Measurements from ENCODE around the gene WIPI1. TPM values are rescaled to one million over a fixed set of nuclear protein-coding genes. Genes with fewer than 3 reads are reported as not detected.

The WIPI1 gene
- total and polyA plus RNA-seq, 10 of the 15 experiments (the other 5 are each of a cell fraction or from before 2014, with no cell fraction given), result 6.5 to 44.5 (median 26.2) TPM

GRCh38 chr17:68398691-68399637 is 58.3 kb downstream of the WIPI1 start (continued):
- no peak for TF ChIP-seq USF2 (IDR thresholded peaks at IDR 0.05; ENCODE audit: borderline replicate concordance, low read depth, low read length)
- no peak for TF ChIP-seq IRF3 (IDR thresholded peaks at IDR 0.05)
- no peak for TF ChIP-seq MEF2B (IDR thresholded peaks at IDR 0.05; ENCODE audit: partially characterized antibody, poor library complexity, severe bottlenecking)
- TF ChIP-seq SIX5 (IDR thresholded peaks at IDR 0.05; ENCODE audit: low read depth, low read length, severe bottlenecking), result no peak
- no peak for TF ChIP-seq RCOR1 (conservative IDR thresholded peaks at IDR 0.05; ENCODE audit: low read depth, low read length)
- TF ChIP-seq TARDBP (IDR thresholded peaks at IDR 0.05; ENCODE audit: borderline replicate concordance), result no peak
- peak; percentile 34; the same call in 1 of the 2 replicates for TF ChIP-seq POLR2A (IDR thresholded peaks at IDR 0.05; ENCODE audit: low read depth, low read length)
- TF ChIP-seq MTA3 (IDR thresholded peaks at IDR 0.05; ENCODE audit: borderline replicate concordance, low read length), result no peak
- no peak for TF ChIP-seq HCFC1 (IDR thresholded peaks at IDR 0.05; ENCODE audit: low read length)
- no peak for TF ChIP-seq STAT3 (IDR thresholded peaks at IDR 0.05; ENCODE audit: low read depth, low read length)

GRCh38 chr17:68397108-68397536 is 60.2 kb downstream of the WIPI1 start:
- SMC1A ChIA-PET (ENCODE audit: uncharacterized antibody, unreplicated experiment), result interaction anchor here (3.2 kb wide), 1 partner anchor 134 kb away, joined by 50 read pairs; no protein-coding TSS in a partner anchor
- H3K79me2 ChIP-seq (ENCODE audit: control insufficient read depth, insufficient read depth, low read length), result no peaks in the 10 kb centered on the region
- ATAC-seq, result no peak
- no peak overlapping the region for H3K4me3 ChIP-seq
- in situ Hi-C loops (cut with MboI) (no loop called here), intact Hi-C loops (cut with micrococcal nuclease; ENCODE audit: unreplicated experiment) (no loop called here)
- H3K4me2 ChIP-seq (ENCODE audit: control insufficient read depth, insufficient read depth), result no peak overlapping the region
- no peak for FAIRE-seq
- H2AFZ ChIP-seq (ENCODE audit: control insufficient read depth, low read depth, low read length), result no peak overlapping the region
- TF ChIP-seq SIX5 (IDR thresholded peaks at IDR 0.05; ENCODE audit: low read depth, low read length, severe bottlenecking), result no peak
- TF ChIP-seq SRF (IDR thresholded peaks at IDR 0.05; ENCODE audit: low read depth in 2 of 2, low read length in 2 of 2), result no peak
- TF ChIP-seq IRF4 (IDR thresholded peaks at IDR 0.05; ENCODE audit: low read depth, low read length), result no peak
- no peak for TF ChIP-seq RB1 (IDR thresholded peaks at IDR 0.05; ENCODE audit: borderline replicate concordance)
- TF ChIP-seq TARDBP (IDR thresholded peaks at IDR 0.05; ENCODE audit: borderline replicate concordance), result no peak
- no peak for TF ChIP-seq ZBTB33 (IDR thresholded peaks at IDR 0.05)
- 76% methylated on average over 7 of the region's 7 CpGs for WGBS (ENCODE audit: insufficient coverage, insufficient replicate concordance, low lambda C conversion rate, missing lambda C conversion rate)
- no peaks in the 10 kb centered on the region for H3K36me3 ChIP-seq (ENCODE audit: control insufficient read depth in 2 of 2, insufficient read depth in 2 of 2, low read length in 1 of 2)
- CTCF ChIA-PET, result interaction anchor here (0.6 to 4.4 kb wide), 4 partner anchors 44 to 305 kb away, joined by 3 to 103 read pairs (median 3); no protein-coding TSS in a partner anchor
- POLR2A ChIA-PET, result no interaction called here
- H4K20me1 ChIP-seq (ENCODE audit: control insufficient read depth, insufficient read depth), result no peaks in the 10 kb centered on the region
- RAD21 ChIA-PET (ENCODE audit: unreplicated experiment), result interaction anchor here (1.6 to 2.3 kb wide), 2 partner anchors 69 to 224 kb away, joined by 3 to 13 read pairs; no protein-coding TSS in a partner anchor
- no peak for DNase-seq (ENCODE audit: low read depth, low spot score)
- no peaks in the 10 kb centered on the region for H3K9me3 ChIP-seq (replicated peaks; ENCODE audit: control insufficient read depth, insufficient read depth, low read length)
- BruUV-seq (replicated peaks), result no TSS peak
- H3K27me3 ChIP-seq (replicated peaks in 1 of 2; ENCODE audit: control insufficient read depth in 2 of 2, insufficient read depth in 2 of 2, low read length in 1 of 2), result no peaks in the 10 kb centered on the region
- no peak overlapping the region for H3K9ac ChIP-seq (ENCODE audit: control insufficient read depth, insufficient read depth, low read length)
- peaks cover 6% of the 10 kb centered on the region for H3K4me1 ChIP-seq (ENCODE audit: control insufficient read depth, insufficient read depth, low read length)
- no peak overlapping the region for H3K27ac ChIP-seq (ENCODE audit: control insufficient read depth, insufficient read depth)
